MV-4-11 (cell line): ENCODE results near the gene LRMDA.

Source experiments
- DNase-seq: peaks from one replicate; lab custom pipeline; 2025; lab: John Stamatoyannopoulos, UW

The LRMDA gene

GRCh38 chr10:75999001-75999400, 567.6 kb downstream of the LRMDA start:
- no peak for DNase-seq

- no peak for DNase-seq
Measured at GRCh38 chr10:75999515-76000209, 568.2 kb downstream of the LRMDA start.

- DNase-seq = no peak
Measured at GRCh38 chr10:76000550-76000949, 569.1 kb downstream of the LRMDA start.

GRCh38 chr10:76001019-76001418, 569.6 kb downstream of the LRMDA start:
- no peak for DNase-seq

- no peak for DNase-seq
Measured at GRCh38 chr10:76001461-76001860, 570.0 kb downstream of the LRMDA start.

DNA sequence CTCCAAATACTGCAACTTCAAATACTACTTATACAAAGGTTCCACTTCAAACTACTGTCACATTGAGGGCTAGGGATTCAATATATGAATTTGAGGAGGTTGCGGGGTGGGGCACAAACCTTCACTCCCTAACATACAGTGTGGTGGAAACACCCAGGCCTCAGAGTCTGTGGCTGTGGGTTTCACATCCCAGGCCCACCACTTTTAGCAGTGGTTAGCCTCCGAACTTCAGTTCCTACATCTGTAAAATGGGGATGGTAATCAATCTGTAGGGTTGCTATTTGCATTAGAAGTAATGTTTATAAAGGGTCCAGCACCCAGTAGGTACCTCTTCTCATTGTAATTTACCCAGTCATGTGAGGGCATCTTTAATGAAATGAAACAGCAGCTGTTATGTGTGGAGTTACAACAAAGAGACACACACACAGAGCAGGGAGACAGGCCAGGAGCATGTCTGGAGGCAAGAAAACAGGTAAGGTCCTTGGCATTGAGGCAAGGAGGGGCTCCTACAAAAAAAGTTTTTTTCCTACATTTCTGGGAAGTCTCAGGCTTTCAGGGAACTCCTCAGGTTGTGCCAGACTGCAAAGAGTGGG, 570.9 kb downstream of the LRMDA start:
- DNase-seq = no peak

DNA sequence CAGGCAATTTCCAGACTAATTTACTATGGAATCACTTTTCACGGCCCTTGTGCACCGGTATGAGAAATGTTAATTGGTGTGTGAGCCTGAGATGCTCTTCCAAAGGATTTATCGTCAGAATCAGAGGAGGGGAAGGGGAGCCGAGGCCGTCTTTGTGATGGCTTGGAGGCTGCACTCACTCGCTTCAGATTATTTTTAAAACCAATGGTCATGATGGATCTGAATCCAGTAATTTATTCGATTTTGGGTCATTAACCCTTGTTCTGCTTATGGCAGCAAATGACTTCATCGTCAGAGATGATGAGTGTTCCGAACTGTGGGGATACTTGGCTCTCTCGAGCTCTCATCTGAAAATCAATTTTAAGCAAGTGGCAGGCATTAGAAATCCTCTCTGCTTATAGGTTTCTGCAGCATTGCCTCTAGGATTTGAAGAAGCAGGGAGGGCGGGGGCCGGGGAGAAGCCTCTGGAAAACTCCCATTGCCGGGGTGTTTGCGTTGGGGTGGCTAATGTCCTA, 576.3 kb downstream of the LRMDA start:
- no peak for DNase-seq

GRCh38 chr10:76009531-76009930, 578.1 kb downstream of the LRMDA start:
- no peak for DNase-seq

GRCh38 chr10:76010703-76011102, 579.3 kb downstream of the LRMDA start:
- no peak for DNase-seq

- no peak for DNase-seq
Measured at GRCh38 chr10:76012716-76013327, 581.4 kb downstream of the LRMDA start.

DNA sequence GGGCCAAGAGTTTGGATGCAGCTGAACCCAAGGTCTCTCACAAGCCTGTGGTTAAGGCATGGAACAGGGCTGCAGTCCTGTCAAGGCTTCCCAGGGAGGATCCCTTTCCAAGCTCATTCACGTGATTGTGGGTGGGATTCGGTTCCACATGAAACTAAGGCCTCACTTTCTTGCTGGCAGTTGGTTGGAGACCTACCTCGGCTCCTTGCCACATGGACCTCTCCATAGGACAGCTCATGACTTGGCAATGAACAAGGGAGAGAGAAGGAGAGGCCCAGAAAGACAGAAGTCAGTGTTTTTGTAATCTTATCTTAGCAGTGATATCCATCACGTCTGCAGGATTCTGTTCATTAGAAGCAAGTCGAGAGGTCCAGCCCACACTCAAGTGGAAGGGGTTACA, 583.8 kb downstream of the LRMDA start:
- DNase-seq = no peak

- no peak for DNase-seq
Measured at GRCh38 chr10:76017026-76017732, 585.8 kb downstream of the LRMDA start.

- DNase-seq = no peak
Measured at GRCh38 chr10:76017733-76018433, 586.5 kb downstream of the LRMDA start.

GRCh38 chr10:76020630-76021029, 589.2 kb downstream of the LRMDA start:
- DNase-seq = no peak

- DNase-seq = no peak
Measured at GRCh38 chr10:76021398-76021797, 590.0 kb downstream of the LRMDA start.

DNA sequence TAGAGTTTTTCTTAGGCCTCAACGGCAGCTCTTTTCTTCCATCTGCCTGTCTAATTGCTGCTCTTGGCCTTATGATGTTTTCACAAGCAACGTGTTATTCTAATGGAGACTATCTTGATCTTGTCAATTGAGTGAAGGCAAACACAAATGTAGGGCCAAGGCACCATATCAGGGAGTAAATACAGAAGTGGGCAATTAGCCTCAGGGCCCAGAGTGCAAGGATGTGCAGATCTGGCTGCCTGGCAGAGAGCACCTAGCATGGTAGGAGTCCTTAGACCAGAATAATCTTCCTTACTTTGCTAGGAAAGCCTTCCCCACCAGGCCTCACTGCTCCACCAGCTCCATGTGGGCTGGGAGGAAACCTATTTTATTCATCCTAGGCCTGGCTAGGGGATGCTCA, 590.9 kb downstream of the LRMDA start:
- no peak for DNase-seq

GRCh38 chr10:76023007-76023406, 591.6 kb downstream of the LRMDA start:
- no peak for DNase-seq

DNA sequence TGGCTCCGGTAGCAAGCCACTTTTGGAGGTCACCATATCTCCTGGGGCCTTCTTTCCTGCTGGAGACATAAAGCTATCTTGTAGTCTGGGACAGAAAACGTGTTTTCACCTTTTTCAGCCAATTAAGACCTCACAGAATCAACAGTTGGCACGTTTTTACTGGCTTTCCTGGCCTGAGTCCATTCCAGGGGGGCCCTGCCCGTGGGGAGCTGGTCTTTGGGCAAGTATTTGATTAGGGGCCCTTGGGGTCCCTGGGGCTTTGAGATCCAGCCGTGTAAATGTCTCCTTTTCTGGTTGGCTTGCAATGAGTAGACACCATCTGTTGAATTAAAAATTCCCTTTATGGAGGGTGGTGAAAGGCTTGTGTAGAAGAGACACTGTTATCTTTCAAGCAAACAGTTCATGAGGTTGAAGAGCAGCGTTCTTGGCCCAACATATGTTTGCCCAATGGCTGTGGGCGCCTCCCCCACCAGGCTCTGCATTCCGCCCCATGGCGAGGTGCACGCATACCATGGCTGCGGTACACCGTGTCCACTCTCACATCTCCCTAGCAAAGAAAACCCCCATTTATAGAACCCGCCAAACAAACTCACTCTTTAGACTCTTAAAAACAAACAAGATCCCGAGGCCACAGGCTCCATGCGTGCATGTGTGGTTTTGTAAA, 593.2 kb downstream of the LRMDA start:
- DNase-seq = no peak

DNA sequence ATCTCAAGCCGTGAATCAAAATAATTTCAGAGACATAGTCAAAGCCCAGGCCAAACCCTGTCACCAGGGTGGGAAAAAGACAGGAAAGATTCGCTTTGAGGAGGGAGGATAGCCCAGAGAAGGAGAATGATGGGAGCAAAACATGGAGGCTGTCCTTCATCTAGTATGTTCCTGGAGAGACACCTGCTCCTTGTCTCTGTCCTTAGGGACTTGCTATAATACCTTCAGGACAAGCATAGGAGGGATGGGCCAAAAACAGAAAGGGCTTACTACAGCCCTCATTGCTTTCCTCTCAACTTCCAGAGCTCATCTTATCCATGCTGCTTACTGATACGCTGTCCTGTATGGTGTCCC, 593.7 kb downstream of the LRMDA start:
- no peak for DNase-seq

DNA sequence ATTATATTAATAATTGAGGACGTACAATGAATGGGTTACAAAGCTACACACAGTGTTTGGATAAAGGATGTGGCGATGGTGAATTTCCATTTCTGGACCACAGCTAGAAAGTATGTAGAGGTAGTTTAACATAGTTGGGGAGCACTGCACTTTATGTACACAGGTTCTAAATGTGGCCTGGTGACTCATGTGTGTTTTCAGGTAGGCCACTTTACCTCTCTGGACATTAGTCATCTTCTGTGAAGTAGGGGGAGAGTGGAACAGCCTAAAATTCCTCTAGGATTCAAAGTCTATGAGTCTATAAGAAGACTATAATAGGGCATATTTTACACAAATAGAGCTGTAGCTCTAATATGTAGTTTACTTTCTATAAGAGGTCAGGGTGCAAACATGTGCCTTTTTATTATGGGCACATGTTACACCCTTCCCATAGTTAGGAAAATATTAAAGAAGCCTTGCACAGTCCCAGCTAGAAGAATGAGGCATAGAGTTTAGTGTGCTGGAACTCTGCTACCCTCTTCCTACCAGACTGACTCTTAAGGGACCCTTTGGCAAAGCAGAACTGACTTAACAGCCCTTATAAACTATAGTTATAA, 594.9 kb downstream of the LRMDA start:
- no peak for DNase-seq

DNA sequence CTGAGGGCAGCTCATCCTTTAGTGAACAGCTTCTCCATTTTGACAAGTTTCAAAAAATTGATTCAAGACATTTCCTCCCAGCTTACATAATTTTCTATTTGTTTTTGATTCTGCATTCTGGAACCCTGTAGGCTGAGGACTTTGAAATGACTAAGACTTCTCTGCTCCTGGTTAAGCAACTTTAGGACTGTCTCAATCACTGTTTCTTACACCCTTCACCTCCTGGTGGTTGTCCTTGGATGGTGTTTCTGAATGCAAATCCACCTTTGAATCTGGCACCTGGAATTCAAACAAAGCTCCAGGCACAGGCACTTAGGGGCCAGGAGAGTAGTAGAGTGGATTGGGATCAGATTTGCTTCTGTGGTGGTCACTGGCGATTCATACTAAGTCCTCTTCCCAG, 595.5 kb downstream of the LRMDA start:
- DNase-seq = no peak
